GM19193 (cell line): Measurements from ENCODE around the gene CCDC197.

ENCODE experiments used
- POLR2A ChIP-seq: IDR thresholded peaks from 4 replicates; pipeline ENCODE4 v1.6.1; 2011; ENCODE audit not compliant: insufficient read depth, insufficient read length; ENCODE audit errors: extremely low read depth

CCDC197 gene

DNA sequence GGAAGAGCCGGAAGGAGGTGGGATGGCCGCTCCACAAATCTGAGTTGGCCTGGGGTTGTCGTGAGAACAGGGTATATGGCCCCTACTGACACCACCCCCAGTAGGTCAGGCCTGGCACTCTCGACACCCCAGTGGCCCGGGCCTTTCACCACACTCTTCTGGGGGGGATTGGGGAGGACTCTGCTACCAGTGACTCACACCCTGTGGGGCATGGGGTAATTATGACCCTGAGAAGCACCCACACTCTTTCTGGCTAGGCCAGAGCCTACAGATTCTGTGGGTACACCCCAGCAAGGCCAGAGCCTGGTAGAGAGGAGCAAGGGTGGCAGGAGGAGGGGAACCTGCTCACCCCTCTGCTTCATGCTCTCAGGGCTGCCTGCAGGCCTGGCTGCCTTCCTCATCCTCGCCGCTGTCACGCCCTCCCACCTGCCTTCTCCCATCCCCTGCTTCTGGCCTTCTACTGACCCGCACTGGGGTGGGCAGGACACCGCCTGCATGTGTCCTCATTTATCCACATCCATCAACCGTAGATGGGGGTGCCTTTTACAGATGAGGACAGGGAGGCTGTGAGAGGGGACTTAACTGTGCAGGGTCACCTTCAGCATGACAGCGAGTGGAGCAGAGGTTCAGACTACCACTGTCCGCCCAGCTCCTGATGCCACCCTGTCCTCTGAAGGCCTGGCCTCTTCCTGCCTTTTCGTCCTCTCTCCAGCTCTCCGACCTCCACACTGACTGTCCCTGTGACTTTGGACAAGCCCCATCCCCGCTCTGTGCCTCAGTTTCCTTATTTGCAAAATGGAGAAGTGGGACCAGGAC is 39.1 kb upstream of the CCDC197 start:
- TF ChIP-seq POLR2A, result peak; percentile 21

DNA sequence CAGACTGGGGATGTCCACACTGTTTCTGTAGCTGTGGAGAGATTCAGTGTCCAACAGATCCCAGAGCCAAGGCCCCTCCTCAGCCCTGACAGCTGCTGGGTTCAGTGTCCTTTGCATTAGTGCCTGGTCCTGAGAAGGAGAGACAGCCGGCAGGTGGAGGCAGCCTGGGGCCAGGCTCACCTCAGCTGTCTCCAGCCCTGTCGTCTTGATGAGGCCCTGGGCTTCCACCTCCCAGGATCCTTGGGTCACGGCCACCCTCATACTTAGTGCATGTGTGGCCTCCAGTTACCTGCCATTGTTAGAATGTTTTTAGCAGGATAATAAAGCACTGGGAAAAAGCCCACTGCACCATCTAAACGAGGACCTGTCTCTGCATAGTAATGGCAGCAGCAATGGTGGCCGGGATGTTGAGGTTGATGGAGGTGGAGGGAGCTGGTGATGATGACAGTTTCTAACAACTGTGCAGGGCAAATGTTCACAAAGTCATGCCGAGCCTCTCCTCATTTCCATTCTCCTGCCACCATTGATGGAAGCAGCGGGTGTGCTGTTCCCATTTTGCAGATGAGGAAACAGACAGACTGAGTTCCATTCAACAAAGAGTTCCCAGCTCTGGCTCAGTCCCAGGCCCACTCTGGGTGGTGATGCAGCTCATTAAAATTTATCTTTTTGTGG is 38.4 kb upstream of the CCDC197 start:
- no peak for TF ChIP-seq POLR2A

DNA sequence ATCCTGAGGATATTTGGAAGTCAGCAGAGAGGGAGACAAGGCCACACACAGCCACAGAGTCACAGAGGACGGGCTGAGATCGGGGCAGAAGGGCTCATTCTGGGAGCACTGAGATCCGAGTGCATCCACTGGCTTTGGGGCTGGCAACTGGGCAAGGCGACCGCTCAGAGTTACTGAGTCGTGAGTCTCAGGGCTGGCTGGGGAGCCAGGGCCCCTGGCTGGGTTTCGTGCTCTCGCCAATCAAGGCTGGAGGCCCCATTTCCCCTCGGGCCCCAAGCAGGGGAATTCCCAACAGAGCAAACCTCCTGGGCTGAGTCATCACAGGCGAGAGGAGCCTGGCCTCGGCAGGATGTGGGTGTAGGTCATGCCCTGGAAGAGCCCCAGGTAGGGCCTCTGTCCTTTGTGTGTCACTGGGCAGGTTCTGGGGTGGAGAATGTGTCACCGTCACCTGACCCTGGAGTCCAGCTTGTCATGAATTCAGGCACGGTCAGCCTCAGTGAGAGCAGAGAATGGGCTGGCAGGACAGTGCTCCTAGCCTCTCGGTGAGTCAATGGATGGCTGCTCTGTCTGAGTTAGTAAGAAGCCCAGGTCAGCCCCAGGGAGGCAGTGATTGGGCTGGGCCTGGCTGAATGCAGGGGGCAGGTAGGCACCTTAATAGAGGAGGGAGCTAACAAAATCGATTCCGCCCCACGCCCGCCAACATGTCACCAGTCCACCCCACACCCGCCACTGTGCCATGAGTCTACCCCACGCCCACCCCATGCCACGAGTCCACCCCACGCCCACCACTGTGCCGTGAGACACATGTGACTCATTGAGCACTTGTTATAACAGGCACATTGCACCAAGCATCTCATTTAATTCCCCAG is 37.6 kb upstream of the CCDC197 start:
- peak; percentile 87 for TF ChIP-seq POLR2A

DNA sequence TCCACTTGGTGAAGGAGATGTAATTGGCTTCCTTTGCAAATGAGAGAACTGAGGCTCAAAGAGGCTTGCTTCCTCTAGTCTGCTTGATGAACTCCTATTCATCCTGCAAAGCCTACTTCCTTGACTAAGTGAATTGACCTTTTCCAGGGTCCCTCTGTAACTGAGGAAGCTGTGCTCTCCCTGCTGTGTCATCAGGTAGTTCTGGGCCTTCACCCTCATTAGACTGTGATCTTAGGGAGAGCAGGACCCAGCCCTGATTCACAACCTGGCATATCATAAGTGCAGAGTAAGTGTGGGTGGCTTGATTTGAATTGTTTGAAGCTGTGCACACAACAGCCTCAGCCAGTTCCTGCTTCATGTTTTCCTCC is 37.0 kb upstream of the CCDC197 start:
- no peak for TF ChIP-seq POLR2A

DNA sequence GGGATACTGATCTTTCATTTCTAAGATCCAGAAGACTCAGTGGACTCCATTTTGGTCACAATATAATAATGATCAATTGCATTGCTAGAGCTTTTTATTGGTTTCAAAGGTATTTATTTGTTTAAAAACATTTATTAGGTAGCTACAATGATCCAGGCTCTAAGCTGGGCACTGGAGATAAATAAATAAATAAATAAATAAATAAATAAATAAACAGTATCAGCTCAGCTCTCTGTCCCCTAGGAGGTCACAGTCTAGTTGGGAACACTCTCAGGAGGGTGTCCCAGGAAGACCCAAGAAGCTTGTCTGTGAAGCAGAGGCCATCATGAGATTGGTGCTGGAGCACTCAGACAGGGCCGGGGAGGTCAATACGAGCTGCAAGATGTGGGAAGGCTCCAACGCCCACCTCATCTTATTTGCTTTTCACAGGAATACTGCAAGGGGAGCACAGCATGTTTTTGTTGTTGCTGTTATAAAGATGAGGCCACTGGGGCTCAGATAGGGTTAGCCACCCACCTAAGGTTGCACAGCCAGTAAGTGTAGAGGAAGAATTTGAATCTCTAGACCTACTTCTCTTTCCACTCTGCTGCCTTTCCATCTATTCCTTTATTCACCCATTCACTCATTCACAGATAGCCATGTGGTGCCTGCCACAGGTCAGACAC is 36.2 kb upstream of the CCDC197 start:
- TF ChIP-seq POLR2A, result no peak

DNA sequence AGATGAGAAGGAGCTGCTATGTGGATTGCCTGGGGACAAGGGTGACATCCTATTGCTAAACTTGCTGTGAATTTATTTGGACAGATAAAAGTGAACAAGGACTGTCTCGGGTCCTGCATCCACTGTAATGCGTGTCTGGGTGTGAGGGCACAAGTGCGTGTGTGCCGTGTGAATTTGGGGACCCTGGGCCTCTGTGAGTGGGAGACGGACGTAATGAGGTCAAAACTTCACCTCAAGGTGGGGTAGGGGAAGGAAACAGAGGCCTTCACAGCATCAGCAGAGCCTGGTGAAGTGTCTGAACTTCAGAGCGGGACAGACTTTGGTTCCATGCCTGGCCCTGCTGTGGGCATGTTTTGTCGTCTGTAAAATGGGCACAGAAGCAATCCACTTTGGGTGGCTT is 35.5 kb upstream of the CCDC197 start:
- no peak for TF ChIP-seq POLR2A

DNA sequence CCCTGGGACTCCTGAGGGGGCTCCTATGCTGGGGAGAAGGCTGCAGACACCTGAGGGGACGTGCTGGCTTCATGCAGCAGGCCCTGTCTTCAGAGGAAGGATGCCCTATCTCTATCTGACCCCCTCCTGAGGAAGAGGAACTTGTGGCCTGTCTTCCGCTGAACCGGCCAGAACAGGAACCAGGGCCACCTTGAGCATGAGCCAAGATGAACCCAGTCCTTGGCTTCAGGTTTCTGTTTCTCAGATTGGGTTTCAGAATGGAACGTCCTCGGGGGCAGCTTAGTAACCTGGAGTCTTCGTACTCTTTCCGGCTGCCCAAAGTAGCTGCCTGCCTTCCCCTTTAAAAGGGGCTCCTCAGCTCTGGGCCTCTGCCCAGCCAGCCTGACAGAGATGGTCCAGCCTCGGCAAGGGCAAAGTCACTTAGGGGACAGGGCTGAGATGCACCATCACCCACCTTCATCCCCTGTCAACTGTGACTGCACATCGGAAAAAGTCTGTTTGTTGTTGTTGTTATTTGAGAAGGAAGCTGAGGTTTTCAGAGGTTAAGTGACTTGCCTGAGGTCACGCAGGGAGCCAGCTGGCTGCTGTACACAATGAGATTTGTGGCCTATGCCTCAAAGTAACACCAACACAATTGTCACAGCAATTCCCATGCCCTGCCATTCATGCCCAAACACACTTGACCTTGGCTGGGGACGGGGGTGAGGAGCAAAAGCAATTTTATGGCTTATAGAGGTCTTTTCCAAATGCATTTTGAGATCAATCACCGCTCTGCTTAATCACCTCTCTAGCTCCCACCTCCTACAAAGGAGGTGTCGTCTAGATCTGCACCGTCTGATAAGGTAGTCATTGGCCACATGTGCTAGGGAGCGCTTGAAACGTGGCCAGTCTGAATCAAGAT is 34.1 kb upstream of the CCDC197 start:
- TF ChIP-seq POLR2A, result peak; percentile 54

DNA sequence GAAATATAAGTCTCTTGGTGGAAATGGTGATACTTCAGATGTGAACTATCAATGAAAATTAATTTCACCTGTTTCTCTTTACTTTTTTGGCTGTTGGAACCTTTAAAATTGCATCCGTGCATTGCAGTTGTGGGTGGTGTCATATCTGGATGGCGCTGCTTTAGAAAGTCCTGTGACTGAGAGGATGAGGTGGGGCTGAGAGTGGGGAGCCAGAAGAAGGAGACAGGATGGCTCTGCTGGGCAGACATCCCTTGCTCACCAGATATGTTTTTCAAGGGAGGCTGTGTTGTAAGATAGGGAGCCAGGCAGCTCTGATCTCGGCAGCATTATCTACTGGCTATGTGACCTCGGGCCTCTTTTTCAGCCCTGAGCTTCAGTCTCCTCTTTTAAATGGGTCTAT is 33.4 kb upstream of the CCDC197 start:
- TF ChIP-seq POLR2A, result no peak

DNA sequence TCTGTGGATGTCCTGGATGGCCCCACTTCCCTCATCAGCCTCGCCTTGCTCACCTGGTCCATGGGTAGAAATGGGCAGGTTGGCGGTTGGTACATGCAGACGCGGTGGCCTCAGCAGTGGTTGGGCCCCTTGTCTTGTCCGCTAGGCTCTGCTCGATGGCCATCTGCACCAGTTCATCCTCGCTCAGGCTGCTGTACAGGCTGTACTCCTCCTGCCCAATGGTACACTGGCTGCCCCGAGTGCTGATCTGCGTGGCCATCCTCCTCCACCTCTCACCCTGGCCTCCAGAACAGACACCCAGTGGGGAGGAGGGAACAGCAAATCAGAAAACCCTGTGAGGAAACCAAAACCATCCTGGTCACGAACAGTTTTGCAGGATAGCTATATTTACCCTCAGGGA is 32.8 kb upstream of the CCDC197 start:
- no peak for TF ChIP-seq POLR2A

DNA sequence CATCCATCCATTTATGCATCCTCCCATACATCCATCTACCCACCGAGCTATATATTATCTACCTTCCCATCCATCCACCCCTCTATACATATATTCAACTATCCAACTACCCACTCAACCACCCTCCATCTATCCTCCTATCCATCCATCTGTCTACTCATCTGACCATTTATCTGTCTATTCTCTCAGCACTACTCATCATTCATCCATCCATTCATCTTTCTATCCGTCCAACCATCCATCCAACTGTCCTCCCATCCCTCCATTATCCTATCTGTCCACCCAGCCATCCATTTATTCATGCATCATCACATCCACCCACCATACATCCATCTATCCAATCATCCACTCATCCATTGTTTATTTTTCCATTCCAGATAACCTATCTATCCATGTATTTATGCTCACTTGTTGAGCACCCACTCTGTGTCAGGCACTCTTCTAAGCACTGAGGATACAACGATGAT is 32.2 kb upstream of the CCDC197 start:
- no peak for TF ChIP-seq POLR2A

DNA sequence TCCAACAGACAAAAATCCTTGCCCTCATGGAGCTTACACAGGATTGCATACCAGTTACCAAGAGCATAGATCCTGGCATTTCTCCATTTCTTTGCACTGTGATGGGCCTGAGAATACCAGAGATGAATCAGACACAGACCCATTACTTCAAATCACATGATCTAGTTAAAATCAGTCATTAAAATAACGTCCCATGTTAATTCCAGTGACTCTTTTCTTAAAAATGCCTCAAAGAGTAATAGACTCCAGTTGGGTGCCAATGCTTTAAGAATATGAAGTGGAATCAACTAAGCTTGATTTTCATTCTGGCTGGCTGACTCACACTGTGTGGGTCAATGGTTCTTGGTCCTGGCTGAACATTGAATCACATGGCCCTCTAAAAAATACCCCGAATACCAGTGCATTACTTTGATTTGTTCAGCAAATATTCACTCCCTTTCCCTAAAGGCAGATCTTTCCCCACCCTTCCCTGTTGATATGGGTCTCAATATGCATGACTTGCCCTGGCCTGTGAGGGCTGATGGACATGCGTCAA is 31.7 kb upstream of the CCDC197 start:
- no peak for TF ChIP-seq POLR2A

DNA sequence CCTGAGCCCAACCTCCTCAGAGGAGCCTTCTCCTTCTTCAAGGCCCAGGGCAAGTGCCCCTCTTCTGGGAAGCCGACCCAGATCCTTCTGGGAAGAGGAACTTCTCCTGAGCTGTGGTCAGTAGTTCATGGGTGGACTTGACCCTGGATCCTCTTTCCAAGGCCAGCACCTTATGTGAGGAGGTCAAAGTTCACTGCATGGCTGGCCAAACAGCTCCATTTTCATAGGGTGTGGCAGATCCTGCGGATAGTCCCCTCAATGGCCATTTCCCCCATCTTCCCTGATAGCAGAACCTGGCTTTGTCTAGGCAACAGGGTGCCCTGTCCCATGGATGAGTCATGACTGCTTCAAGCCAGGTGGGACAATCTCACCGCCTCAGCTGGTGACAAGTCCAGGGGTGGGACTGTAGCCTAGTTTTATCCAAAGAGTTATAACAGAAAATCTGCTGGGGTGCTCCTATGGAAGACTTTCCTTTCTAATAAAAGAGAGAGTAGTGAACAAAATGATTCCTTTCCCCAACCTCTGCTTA is 31.1 kb upstream of the CCDC197 start:
- TF ChIP-seq POLR2A, result no peak

DNA sequence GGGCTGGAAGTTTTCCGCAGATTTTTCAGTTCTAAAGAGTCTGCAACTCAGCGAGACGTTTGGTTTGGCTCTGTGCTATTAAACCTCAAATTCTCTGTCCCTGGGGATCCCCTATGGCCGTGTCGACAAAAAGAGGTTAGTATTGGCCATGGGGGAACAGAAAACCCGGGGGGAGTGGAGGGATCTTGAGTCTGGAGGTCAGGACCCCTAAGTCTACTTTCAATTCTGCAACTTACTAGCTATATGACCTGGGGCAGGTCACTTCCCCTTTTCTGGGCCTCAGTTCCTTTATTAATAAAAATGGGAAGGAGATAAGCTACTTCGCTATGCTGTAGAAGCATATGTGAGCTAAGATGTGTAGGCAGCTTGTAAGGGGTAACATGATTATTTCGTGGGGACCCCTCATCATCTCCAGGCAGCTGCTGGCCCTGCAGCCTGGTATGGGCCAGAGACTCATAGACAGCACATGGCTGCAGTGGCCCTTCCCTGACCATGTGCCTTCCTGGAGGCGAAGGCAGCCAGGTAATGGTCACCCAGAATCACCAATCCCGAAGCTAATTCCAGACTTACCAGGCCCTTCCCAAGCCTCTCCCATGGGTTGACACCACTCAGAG is 29.4 kb upstream of the CCDC197 start:
- no peak for TF ChIP-seq POLR2A
